Activated naive CD8-positive, alpha-beta T cell treated with anti-CD3 and anti-CD28 coated beads, Interleukin-2, amount 10 ng/mL, durations not matched to agents 7 days and 5 days (primary cell): ENCODE data around the gene ZCWPW1. TPM values are rescaled to one million over a fixed set of nuclear protein-coding genes. Genes with fewer than 3 reads are reported as not detected.

Source experiments
- ATAC-seq: fragments of 150-1000 bp; cut with Tn5 transposase; one replicate; pipeline ENCODE4 v1.10.0; 2021; ENCODE audit warnings: low read depth, moderate library complexity
- POLR2A ChIA-PET: fragments of 350-600 bp; sonication (Branson Sonifier 250); formaldehyde crosslinking; loops from one replicate; lab custom pipeline; 2021; ENCODE audit warnings: antibody characterized with exemption; lab: Charles Lee
- DNase-seq: peaks from one replicate; pipeline ENCODE4 v3.0.0; 2021
- H3K27ac Mint-ChIP-seq: one replicate; pipeline ENCODE4 v1.8.0; 2022; ENCODE audit warnings: mild to moderate bottlenecking, mixed read lengths
- H3K27me3 Mint-ChIP-seq: one replicate; pipeline ENCODE4 v1.8.0; 2022; ENCODE audit warnings: mild to moderate bottlenecking, moderate library complexity, mixed read lengths
- H3K36me3 Mint-ChIP-seq: one replicate; pipeline ENCODE4 v1.8.0; 2021; ENCODE audit warnings: mild to moderate bottlenecking, mixed read lengths
- H3K4me1 Mint-ChIP-seq: one replicate; pipeline ENCODE4 v1.8.0; 2021; ENCODE audit warnings: mixed read lengths
- H3K4me3 Mint-ChIP-seq: one replicate; pipeline ENCODE4 v1.8.0; 2022; ENCODE audit warnings: mild to moderate bottlenecking, moderate library complexity, mixed read lengths
- H3K9me3 Mint-ChIP-seq: one replicate; pipeline ENCODE4 v1.8.0; 2021; ENCODE audit warnings: mixed read lengths
- total RNA-seq, 2 experiments: library from RNA; stranded (reverse); gene quantifications; one replicate each; pipeline ENCODE4 v1.2.3, GENCODE V29; 2021

ZCWPW1 gene
- total RNA-seq, 2 experiments from 2014 or later: 6.2 to 6.5 TPM

DNA sequence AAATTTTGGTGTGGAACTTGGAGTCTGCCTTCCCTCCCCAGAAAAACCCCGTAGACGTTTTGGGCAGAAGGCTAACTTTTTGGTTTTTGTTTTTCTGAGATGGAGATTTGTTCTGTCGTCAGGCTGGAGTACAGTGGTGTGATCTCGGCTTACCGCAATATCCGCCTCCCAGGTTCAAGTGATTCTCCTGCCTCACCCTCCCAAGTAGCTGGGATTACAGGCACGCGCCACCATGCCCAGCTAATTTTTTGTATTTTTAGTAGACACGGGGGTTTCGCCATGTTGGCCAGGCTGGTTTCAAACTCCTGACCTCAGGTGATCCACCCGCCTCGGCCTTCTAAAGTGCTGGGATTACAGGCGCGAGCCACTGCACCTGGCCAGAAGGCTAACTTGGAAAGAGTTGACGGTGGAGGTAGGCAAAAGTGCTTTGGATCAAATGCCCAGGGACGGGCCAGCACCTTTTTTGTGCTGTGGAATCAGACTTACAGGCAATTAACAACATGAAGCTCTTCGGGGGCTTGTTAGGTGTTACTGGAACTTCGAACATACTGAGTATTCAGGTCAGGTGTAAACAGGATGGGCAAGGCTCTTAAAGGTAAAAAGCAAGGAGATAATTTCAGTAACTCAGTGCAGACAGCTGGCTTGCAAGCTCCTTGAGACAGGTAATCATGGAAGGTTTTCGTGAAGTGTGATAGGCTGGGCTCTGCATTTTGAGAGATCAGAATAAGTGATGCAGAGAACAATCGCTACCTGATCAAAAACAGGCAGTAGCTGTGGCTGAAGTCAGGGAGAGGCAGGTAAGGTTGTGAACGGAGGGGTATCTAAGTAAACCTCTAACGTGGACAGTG, 6.0 kb upstream of the ZCWPW1 start:
- POLR2A ChIA-PET: interaction anchor here (0.5 to 1.6 kb wide), 8 partner anchors 10 to 255 kb away, joined by 3 to 6 read pairs (median 4); partner anchors contain the start of gene AGFG2
- ATAC-seq (no peak), DNase-seq (no peak)
- Mint-ChIP-seq H3K27ac (peak overlapping the region; percentile 93), H3K4me1 (peaks cover 38% of the 10 kb centered on the region), H3K36me3 (peaks cover 32% of the 10 kb centered on the region), H3K9me3 (no peaks in the 10 kb centered on the region), H3K27me3 (no peaks in the 10 kb centered on the region), H3K4me3 (peak overlapping the region; percentile 94)

DNA sequence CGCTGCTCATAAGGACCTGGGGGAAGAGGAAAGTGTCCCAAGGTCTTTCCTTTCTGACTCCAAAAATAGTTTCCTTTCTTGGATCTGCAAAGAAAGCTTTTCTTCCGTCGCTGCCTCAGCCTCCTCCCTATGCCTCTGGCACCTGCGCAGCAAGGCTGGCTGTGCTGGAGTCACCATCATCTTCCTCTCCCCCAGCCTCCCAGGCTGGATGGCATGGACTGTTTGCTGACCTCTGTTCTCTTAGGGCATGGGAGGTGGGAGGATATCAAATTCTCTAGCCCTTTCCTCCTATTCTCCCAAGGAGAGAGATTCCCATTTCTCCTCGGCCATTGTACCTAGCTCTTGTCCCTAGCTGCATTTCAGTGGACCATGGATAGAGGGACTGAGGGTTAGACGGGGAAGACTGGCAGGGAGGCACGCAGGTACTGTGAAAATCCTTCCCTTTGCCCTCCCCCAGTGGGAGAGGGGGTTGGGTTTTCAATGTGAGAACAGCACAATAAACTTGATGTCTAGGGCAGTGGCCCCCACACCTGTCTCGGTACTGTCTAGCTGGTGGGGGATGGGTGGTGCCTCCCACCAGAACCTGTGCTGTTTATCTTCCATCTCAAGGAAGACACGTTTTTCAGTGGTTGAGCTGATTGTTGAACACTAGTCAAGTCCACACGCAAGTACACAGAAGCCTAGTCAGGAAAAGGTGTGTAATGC, 5.2 kb upstream of the ZCWPW1 start:
- no peak for ATAC-seq
- Mint-ChIP-seq H3K4me3 (peak overlapping the region; percentile 94), H3K27me3 (no peaks in the 10 kb centered on the region), H3K4me1 (peaks cover 41% of the 10 kb centered on the region), H3K9me3 (no peaks in the 10 kb centered on the region), H3K36me3 (peaks cover 35% of the 10 kb centered on the region), H3K27ac (peak overlapping the region; percentile 93)
- no peak for DNase-seq
- POLR2A ChIA-PET: interaction anchor here (1.3 to 1.6 kb wide), 3 partner anchors 11 to 59 kb away, joined by 3 to 6 read pairs (median 4); no protein-coding TSS in a partner anchor

DNA sequence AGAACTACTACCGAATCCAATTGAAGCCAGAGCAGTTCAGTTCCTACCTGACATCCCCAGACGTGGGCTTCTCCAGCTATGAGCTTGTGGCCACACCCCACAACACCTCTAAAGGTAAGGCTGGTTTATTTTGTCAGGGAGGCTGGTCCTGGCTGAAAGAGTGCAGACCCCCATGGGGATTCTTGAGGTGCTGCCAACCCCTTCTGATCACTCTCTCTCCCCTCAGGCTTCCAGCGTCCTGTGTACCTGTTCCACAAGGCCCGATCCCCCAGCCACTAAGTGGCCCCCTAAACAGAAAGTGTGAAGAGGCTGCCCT, 4.7 kb upstream of the ZCWPW1 start:
- peak overlapping the region; percentile 93 for H3K27ac Mint-ChIP-seq
- H3K4me3 Mint-ChIP-seq: no peak overlapping the region
- no peak for ATAC-seq
- DNase-seq: no peak
- POLR2A ChIA-PET: no interaction called here
- H3K9me3 Mint-ChIP-seq: no peaks in the 10 kb centered on the region
- no peaks in the 10 kb centered on the region for H3K27me3 Mint-ChIP-seq
- peaks cover 35% of the 10 kb centered on the region for H3K36me3 Mint-ChIP-seq
- H3K4me1 Mint-ChIP-seq: peaks cover 41% of the 10 kb centered on the region

DNA sequence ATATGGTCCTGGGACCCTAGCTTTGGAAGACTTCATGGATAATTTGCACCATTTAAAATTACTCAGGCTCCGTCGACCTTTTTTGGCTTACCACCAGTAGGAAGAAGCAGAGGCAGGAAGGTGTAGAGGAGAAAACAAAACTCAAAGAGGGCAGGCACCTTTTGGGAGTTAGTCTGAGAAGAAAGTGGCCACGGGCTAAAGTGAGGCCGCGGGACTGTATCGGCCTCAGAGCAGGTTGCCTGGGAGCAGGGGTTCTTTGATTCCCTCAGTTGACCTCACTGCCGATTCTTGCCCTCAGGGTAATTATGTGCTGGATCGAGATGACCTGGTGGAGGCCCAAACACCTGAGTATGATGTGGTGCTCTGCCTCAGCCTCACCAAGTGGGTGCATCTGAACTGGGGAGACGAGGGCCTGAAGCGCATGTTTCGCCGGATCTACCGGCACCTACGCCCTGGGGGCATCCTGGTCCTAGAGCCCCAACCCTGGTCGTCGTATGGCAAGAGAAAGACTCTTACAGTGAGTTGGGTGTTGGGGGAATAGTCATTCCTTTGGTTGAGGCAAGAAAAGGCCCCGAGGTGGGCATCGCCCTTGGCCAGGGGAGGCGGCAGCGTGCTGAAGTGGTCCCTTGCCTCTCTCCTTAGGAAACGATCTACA, 4.2 kb upstream of the ZCWPW1 start:
- Mint-ChIP-seq H3K9me3 (peaks cover 1% of the 10 kb centered on the region), H3K36me3 (peaks cover 35% of the 10 kb centered on the region), H3K4me3 (no peak overlapping the region), H3K27me3 (peaks cover 3% of the 10 kb centered on the region), H3K27ac (peak overlapping the region; percentile 94), H3K4me1 (peaks cover 44% of the 10 kb centered on the region)
- ATAC-seq: no peak
- no peak for DNase-seq
- POLR2A ChIA-PET: interaction anchor here (1.1 kb wide), 1 partner anchor 18 kb away, joined by 3 read pairs; no protein-coding TSS in a partner anchor

DNA sequence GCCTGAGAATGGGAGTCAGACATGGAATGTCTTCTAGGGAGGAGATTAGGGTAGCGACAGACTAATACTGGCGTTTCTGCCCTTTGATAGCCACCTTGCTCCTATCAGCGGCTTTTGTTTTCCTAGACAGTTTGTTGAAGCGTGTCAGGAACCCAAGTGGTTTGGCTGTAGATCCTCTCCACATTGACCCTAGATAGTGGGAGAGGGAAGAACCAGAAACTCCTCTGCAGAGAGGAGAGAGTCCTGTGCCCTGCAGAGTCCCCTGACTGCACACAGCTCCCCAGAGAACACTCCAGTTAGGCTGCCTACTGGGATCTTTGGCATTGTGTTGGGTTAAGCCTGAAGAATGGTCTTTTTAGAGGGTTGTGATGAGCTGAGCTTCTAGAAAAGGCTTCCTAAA, 3.5 kb upstream of the ZCWPW1 start:
- POLR2A ChIA-PET: interaction anchor here (1.1 kb wide), 1 partner anchor 18 kb away, joined by 3 read pairs; no protein-coding TSS in a partner anchor

DNA sequence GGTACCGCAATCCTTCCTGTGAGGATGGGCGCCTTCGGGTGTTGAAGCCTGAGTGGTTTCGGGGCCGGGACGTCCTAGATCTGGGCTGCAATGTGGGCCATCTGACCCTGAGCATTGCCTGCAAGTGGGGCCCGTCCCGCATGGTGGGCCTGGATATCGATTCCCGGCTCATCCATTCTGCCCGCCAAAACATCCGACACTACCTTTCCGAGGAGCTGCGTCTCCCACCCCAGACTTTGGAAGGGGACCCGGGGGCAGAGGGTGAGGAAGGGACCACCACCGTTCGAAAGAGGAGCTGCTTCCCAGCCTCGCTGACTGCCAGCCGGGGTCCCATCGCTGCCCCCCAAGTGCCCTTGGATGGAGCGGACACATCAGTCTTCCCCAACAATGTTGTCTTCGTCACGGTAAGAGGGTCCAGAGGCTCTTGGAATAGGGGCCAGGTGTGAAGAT, 2.8 kb upstream of the ZCWPW1 start:
- peak overlapping the region; percentile 91 for H3K4me3 Mint-ChIP-seq
- ATAC-seq (no peak), DNase-seq (no peak)
- H3K27me3 Mint-ChIP-seq: peaks cover 4% of the 10 kb centered on the region
- peaks cover 44% of the 10 kb centered on the region for H3K4me1 Mint-ChIP-seq
- H3K36me3 Mint-ChIP-seq: peaks cover 35% of the 10 kb centered on the region
- peaks cover 2% of the 10 kb centered on the region for H3K9me3 Mint-ChIP-seq
- H3K27ac Mint-ChIP-seq: peak overlapping the region; percentile 94
- POLR2A ChIA-PET: interaction anchor here (1.1 kb wide), 1 partner anchor 19 kb away, joined by 3 read pairs; no protein-coding TSS in a partner anchor

More for the DNA sequence above, 3.5 kb upstream of the ZCWPW1 start:
- H3K27ac Mint-ChIP-seq: peak overlapping the region; percentile 94
- H3K4me3 Mint-ChIP-seq: peak overlapping the region; percentile 91
- peaks cover 44% of the 10 kb centered on the region for H3K4me1 Mint-ChIP-seq
- H3K27me3 Mint-ChIP-seq: peaks cover 4% of the 10 kb centered on the region
- peaks cover 35% of the 10 kb centered on the region for H3K36me3 Mint-ChIP-seq
- no peak for ATAC-seq
- no peak for DNase-seq
- peaks cover 2% of the 10 kb centered on the region for H3K9me3 Mint-ChIP-seq

DNA sequence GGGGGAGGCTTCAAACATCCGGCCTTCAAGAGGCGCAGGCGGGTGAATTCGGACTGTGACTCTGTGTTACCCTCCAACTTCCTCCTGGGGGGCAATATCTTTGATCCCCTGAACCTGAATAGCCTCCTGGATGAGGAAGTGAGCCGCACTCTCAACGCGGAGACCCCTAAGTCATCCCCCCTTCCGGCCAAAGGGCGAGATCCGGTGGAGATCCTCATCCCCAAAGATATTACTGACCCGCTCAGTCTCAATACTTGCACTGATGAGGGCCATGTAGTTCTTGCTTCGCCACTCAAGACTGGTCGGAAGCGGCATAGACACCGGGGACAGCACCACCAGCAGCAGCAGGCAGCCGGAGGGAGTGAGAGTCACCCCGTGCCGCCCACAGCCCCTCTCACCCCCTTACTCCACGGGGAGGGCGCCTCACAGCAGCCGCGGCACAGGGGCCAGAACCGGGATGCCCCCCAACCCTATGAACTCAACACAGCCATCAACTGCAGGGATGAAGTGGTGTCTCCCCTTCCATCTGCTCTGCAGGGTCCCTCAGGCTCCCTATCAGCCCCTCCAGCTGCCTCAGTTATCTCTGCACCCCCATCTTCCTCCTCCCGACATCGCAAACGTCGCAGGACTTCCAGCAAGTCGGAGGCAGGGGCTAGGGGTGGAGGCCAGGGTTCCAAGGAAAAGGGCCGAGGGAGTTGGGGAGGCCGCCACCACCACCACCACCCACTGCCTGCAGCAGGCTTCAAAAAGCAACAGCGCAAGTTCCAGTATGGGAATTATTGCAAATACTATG, 2.2 kb upstream of the ZCWPW1 start:
- no peak for ATAC-seq
- H3K4me1 Mint-ChIP-seq: peaks cover 44% of the 10 kb centered on the region

DNA sequence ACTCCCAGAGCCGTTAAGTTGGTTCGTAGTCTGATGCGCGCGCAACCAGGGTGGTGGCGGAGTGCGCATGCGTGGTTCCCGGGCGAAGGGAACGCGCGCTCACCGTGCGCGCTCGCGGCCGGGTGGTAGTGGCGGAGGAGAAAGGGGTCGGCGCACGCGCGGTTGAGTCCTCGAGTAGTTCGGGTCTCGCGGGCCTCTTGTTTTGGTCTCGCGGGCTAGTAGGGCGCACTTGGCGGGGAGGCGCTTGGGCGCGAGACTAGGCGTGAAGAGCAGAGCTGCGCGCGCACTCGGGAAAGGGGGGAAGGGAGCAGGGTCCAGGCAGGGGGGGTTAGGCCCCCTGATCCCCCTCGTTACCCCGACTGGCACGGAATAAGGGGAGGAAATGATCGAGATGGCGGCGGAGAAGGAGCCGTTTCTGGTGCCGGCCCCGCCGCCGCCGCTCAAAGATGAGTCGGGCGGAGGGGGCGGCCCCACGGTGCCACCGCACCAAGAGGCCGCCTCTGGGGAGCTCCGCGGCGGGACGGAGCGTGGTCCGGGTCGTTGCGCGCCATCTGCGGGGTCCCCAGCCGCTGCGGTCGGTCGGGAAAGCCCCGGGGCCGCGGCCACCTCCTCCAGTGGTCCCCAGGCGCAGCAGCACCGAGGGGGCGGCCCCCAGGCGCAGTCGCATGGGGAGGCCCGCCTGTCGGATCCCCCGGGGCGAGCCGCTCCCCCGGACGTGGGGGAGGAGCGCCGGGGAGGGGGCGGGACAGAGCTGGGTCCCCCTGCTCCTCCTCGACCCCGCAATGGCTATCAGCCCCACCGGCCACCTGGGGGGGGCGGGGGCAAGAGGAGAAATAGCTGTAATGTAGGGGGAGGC, 1.4 kb upstream of the ZCWPW1 start, which contains the start of gene MEPCE:
Gene MEPCE (plus strand): TSS at position 195 of the 856 bp plus-strand sequence. CDS start 188 bp downstream, at position 383.
- Mint-ChIP-seq H3K27ac (peak within 1 kb of the TSS; percentile 99), H3K9me3 (peaks cover 2% of the 10 kb centered on the region), H3K4me3 (peak within 1 kb of the TSS; percentile 97), H3K4me1 (peaks cover 41% of the 10 kb centered on the region), H3K36me3 (peaks cover 28% of the 10 kb centered on the region), H3K27me3 (peaks cover 7% of the 10 kb centered on the region)
- POLR2A ChIA-PET: interaction anchor here (0.5 to 3.8 kb wide), 45 partner anchors 8 to 1076 kb away, joined by 3 to 63 read pairs (median 4); partner anchors contain the start of genes AGFG2, AP4M1, COPS6 and FBXO24
- ATAC-seq (peak; percentile 46), DNase-seq (peak; percentile 99)

More for the DNA sequence above, 2.2 kb upstream of the ZCWPW1 start:
- POLR2A ChIA-PET: interaction anchor here (0.9 to 3.8 kb wide), 16 partner anchors 7 to 330 kb away, joined by 3 to 63 read pairs (median 6); partner anchors contain the start of genes AP4M1, FBXO24, LRCH4 and MBLAC1
- peak overlapping the region; percentile 91 for H3K4me3 Mint-ChIP-seq
- peaks cover 34% of the 10 kb centered on the region for H3K36me3 Mint-ChIP-seq
- H3K27ac Mint-ChIP-seq: peak overlapping the region; percentile 94
- DNase-seq: peak; percentile 63
- peaks cover 4% of the 10 kb centered on the region for H3K27me3 Mint-ChIP-seq
- peaks cover 2% of the 10 kb centered on the region for H3K9me3 Mint-ChIP-seq

DNA sequence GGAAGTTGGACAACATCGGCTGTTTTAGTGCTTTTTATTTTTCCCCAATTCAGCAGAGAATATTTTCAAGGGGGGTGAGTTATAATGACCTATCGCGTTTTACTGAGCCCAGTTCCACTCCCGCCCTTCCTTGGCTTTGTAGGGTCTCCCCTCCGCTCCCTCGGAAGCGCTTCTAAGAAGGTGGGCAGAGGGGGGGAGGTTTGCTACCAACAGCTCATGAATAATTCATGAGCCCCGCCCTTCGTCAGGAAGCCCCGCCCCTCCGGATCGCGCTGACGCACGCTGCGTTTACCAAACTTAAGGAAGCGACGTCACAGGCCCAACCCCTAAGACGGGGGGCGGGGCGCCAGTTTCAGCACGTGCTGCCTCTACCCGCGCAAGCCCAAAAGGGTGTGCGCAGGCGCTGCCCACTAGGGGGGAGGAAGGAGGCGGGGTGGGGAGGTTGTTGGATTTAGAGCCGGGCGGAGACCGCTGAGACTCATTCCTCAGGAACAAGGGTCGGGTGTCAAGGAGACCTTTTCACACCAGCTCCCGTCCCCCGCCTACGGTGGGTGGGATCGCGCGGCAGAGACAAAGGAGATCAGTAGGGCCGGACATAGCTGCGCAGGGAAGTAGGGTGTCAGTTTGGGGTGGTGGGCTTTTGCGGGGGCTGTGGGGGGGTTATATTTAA, 599 bp upstream of the ZCWPW1 start:
- peaks cover 7% of the 10 kb centered on the region for H3K27me3 Mint-ChIP-seq

DNA sequence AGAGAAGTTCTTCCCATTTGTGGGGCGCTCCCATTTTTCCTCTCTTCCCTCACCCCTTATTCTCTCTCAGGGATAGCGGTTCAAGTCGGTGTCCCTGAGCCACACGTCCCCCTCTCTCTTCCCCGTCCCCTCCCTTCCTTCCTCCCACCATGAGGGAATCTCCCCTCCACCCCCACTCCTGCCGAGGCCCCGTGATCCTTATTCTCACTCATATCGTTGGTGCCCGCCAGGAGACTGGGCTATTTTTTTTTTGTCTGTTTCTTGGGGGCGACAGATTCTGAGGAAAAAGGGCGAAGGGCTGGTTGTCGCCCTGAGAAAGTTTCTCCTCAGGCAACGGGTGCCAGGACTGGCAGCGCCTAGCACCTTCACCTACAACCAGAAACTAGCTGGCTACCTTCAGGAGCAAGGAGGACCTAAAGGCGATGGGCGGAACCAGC, 723 bp downstream of the ZCWPW1 start:
- ATAC-seq: no peak
- peaks cover 26% of the 10 kb centered on the region for H3K4me1 Mint-ChIP-seq
- peaks cover 2% of the 10 kb centered on the region for H3K9me3 Mint-ChIP-seq
- POLR2A ChIA-PET: interaction anchor here (0.6 to 3.8 kb wide), 24 partner anchors 8 to 961 kb away, joined by 3 to 63 read pairs (median 4); partner anchors contain the start of genes AGFG2, FBXO24, LAMTOR4 and LRCH4
- H3K27ac Mint-ChIP-seq: peak overlapping the region; percentile 99
- peaks cover 16% of the 10 kb centered on the region for H3K36me3 Mint-ChIP-seq
- peaks cover 7% of the 10 kb centered on the region for H3K27me3 Mint-ChIP-seq
- DNase-seq: no peak
- H3K4me3 Mint-ChIP-seq: peak overlapping the region; percentile 97

More for the DNA sequence above, 599 bp upstream of the ZCWPW1 start:
- Mint-ChIP-seq H3K9me3 (peaks cover 2% of the 10 kb centered on the region), H3K27ac (peak overlapping the region; percentile 99), H3K4me1 (peaks cover 35% of the 10 kb centered on the region), H3K36me3 (peaks cover 21% of the 10 kb centered on the region), H3K4me3 (peak overlapping the region; percentile 97)
- ATAC-seq: peak; percentile 55
- peak; percentile 100 for DNase-seq
- POLR2A ChIA-PET: interaction anchor here (0.5 to 3.8 kb wide), 54 partner anchors 9 to 1077 kb away, joined by 3 to 63 read pairs (median 4); partner anchors contain the start of genes AGFG2, AP4M1, COPS6 and FBXO24

DNA sequence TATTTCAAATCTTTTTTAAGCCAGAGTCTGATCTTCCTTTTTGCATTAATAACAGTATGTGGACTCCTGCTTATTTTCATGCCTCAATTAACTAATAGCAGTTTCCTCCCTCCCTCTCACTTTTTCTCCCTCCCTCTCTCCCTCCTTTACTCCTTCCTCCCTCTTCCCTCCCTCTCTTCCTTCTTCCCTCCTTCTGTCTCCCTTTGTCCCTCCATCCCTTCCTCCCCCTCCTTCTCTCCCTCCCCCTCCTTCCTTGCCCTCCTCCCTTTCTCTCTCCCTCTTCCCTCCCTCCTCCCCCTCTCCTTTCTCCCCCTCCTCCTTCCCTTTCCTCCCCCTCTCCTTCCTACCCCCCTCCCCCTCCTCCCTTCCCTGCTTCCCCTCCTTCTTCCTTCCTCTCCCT, 2.0 kb downstream of the ZCWPW1 start:
- H3K27me3 Mint-ChIP-seq: peaks cover 7% of the 10 kb centered on the region
- POLR2A ChIA-PET: no interaction called here
- peaks cover 10% of the 10 kb centered on the region for H3K36me3 Mint-ChIP-seq
- H3K4me1 Mint-ChIP-seq: peaks cover 16% of the 10 kb centered on the region
- ATAC-seq (no peak), DNase-seq (no peak)
- no peak overlapping the region for H3K4me3 Mint-ChIP-seq
- no peak overlapping the region for H3K27ac Mint-ChIP-seq
- H3K9me3 Mint-ChIP-seq: peaks cover 2% of the 10 kb centered on the region
